Mucosa of descending colon (tissue), 3 donors: ENCODE data around the gene PIP. TPM values are rescaled to one million over a fixed set of nuclear protein-coding genes. Genes with fewer than 3 reads are reported as not detected.
A peak's percentile ranks its signal among the peaks of the same experiment; 100 is the strongest.
"Not testable (repeated sequence)": the region's sequence is repeated elsewhere in the genome, so short reads cannot be mapped to it uniquely, and the experiment has no call there.

ENCODE experiments used
- ATAC-seq: fragments of 200-7000 bp; cut with Tn5 transposase; one replicate; pipeline ENCODE4 v1.9.1; 2020; ENCODE audit warnings: mild to moderate bottlenecking, moderate library complexity
- DNase-seq, 3 donors: peaks; one replicate each; pipeline ENCODE4 v3.0.0-alpha.2; 2020
- H3K36me3 ChIP-seq: fragments of 200-600 bp; one replicate; pipeline ENCODE4 v1.8.0; 2021; ENCODE audit warnings: low read depth, mild to moderate bottlenecking
- H3K4me1 ChIP-seq: fragments of 200-600 bp; one replicate; pipeline ENCODE4 v1.8.0; 2021; ENCODE audit warnings: low read depth, mild to moderate bottlenecking
- H3K4me3 ChIP-seq: fragments of 200-600 bp; one replicate; pipeline ENCODE4 v1.8.0; 2021; ENCODE audit warnings: mild to moderate bottlenecking
- H3K9me3 ChIP-seq: fragments of 200-600 bp; one replicate; pipeline ENCODE4 v1.8.0; 2021; ENCODE audit warnings: mild to moderate bottlenecking
- CTCF ChIP-seq: fragments of 200-600 bp; IDR thresholded peaks from one replicate; pipeline ENCODE4 v1.8.0; 2022; ENCODE audit warnings: antibody characterized with exemption, mild to moderate bottlenecking
- intact Hi-C, 2 donors: fragments of 100-400 bp; cut with DNase I in 1 of 2; cut with micrococcal nuclease in 1 of 2; formaldehyde crosslinking; loops; one replicate each; pipeline versions ENCODE4 v1.11.0 to v1.11.1; 2022; cut with DNase I, micrococcal nuclease
- total RNA-seq, 3 donors: library from RNA; stranded (reverse); fragmentation: NEBNext Ultra II Directional in 2 of 3; extraction: Animal tissue kit (Norgen Biotek cat#: 25700) in 2 of 3; gene quantifications; one replicate each; pipeline versions ENCODE4 v1.2.1 to v1.2.4, GENCODE V29; 2021 to 2023
- donor health status: DM: no; HTN: no; CAD: no; lungs with moderate emphysema.
- donor health status: DM: no; HTN: no; CAD: no.
- donor health status: DM: no; HTN: yes; CAD: no.

PIP gene
- total RNA-seq, 3 donors from 2014 or later, result not detected

- no peak for TF ChIP-seq CTCF
- intact Hi-C loops, result no loop called here
- H3K9me3 ChIP-seq, result no peaks in the 10 kb centered on the region
- no peaks in the 10 kb centered on the region for H3K4me1 ChIP-seq
- DNase-seq (no peak), ATAC-seq (no peak)
- no peaks in the 10 kb centered on the region for H3K36me3 ChIP-seq
- H3K4me3 ChIP-seq, result no peak overlapping the region
These were observed 1.3 kb upstream of the PIP start for GRCh38 chr7:143130541-143130940.

- no peak for DNase-seq
- no peak overlapping the region for H3K4me3 ChIP-seq
- no peaks in the 10 kb centered on the region for H3K36me3 ChIP-seq
- intact Hi-C loops, result no loop called here
- no peak for TF ChIP-seq CTCF
- ATAC-seq, result no peak
- H3K9me3 ChIP-seq, result no peaks in the 10 kb centered on the region
- no peaks in the 10 kb centered on the region for H3K4me1 ChIP-seq
These were observed 15.2 kb downstream of the PIP start for GRCh38 chr7:143147070-143147469.

GRCh38 chr7:143148050-143148449 lies 16.2 kb downstream of the PIP start:
- Histone ChIP-seq H3K36me3 (no peaks in the 10 kb centered on the region), H3K4me1 (no peaks in the 10 kb centered on the region), H3K4me3 (no peak overlapping the region), H3K9me3 (no peaks in the 10 kb centered on the region)
- intact Hi-C loops, result no loop called here
- DNase-seq, result no peak
- TF ChIP-seq CTCF, result no peak
- ATAC-seq, result no peak

- no peak for TF ChIP-seq CTCF
- no peak for DNase-seq
- no peak for ATAC-seq
These were observed 16.8 kb downstream of the PIP start for GRCh38 chr7:143148651-143149050.

GRCh38 chr7:143150696-143151095 lies 18.8 kb downstream of the PIP start:
- H3K9me3 ChIP-seq, H3K36me3 ChIP-seq, DNase-seq, ATAC-seq, H3K4me1 ChIP-seq, H3K4me3 ChIP-seq, intact Hi-C loops: not testable (repeated sequence)

More at GRCh38 chr7:143148651-143149050, 16.8 kb downstream of the PIP start:
- Histone ChIP-seq H3K4me1 (no peaks in the 10 kb centered on the region), H3K9me3 (no peaks in the 10 kb centered on the region), H3K36me3 (no peaks in the 10 kb centered on the region), H3K4me3 (no peak overlapping the region)
- intact Hi-C loops, result no loop called here

- ATAC-seq, intact Hi-C loops, H3K4me1 ChIP-seq, H3K4me3 ChIP-seq, H3K9me3 ChIP-seq, H3K36me3 ChIP-seq, DNase-seq: not testable (repeated sequence)
These were observed 26.7 kb downstream of the PIP start for GRCh38 chr7:143158617-143159016.

- no peaks in the 10 kb centered on the region for H3K4me1 ChIP-seq
- no peak for TF ChIP-seq CTCF
- H3K4me3 ChIP-seq, result no peak overlapping the region
- ATAC-seq (peak; percentile 93), DNase-seq (peak in 1 of 3 donors; percentile 17)
- peaks cover 2% of the 10 kb centered on the region for H3K9me3 ChIP-seq
- no peaks in the 10 kb centered on the region for H3K36me3 ChIP-seq
- intact Hi-C loops, result no loop called here
These were observed 39.8 kb downstream of the PIP start for GRCh38 chr7:143171697-143172096.
